Peyer's patch (tissue), 4 donors: Measurements from ENCODE around the gene OLIG3.

Source experiments
- CTCF ChIP-seq, 6 experiments: fragments of 450-650 bp in 4 of 6; fragments of 200-600 bp in 2 of 6; sonication (generic) in 1 of 6; IDR thresholded peaks; one replicate each; pipeline ENCODE4 v1.5.1; 2017 to 2019; ENCODE audit warnings: antibody characterized with exemption in 6 of 6, mild to moderate bottlenecking in 3 of 6, moderate library complexity in 1 of 6
- POLR2A ChIP-seq, 2 donors: fragments of 450-650 bp; IDR thresholded peaks; one replicate each; pipeline ENCODE4 v1.5.1; 2017; ENCODE audit warnings: antibody characterized with exemption in 2 of 2, mild to moderate bottlenecking in 2 of 2, moderate library complexity in 2 of 2

- TF ChIP-seq POLR2A (IDR thresholded peaks at IDR 0.05) (no peak), CTCF (IDR thresholded peaks at IDR 0.05) (no peak)
Measured at GRCh38 chr6:137494988-137495702, 951 bp upstream of the OLIG3 start.
